Measurements from ENCODE around the gene FHOD3. TPM values are rescaled to one million over a fixed set of nuclear protein-coding genes. Genes with fewer than 3 reads are reported as not detected.

Gene FHOD3
- total and polyA plus RNA-seq, 7 experiments from 2014 or later: not detected

DNA sequence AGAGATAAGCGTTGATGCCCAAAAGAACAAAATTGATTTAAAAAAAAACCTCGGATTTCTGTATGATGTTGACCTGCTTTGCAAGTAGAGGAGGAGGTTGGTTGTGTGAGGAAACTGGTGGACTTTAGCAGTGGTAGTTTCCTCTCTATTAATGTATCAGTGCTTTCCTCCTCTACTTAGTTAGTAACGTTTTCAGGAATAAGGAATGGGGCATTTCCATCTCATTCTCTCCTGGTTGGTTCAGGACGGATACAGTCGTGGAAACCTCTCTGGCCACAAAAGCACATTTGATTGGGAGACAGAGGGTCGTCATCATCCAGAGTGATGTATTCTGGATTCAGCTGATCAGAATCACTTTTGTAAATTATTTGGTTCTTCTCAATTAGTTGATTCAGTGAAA is 1.5 kb downstream of the FHOD3 start:
- Histone ChIP-seq H3K27me3 (ENCODE audit: control insufficient read depth in 2 of 2, insufficient read depth in 2 of 2, low read length in 2 of 2) (peaks cover 3 to 11% of the 10 kb centered on the region in 2 donors), H3K36me3 (ENCODE audit: control insufficient read depth in 2 of 3, insufficient read depth in 3 of 3, low read length in 3 of 3) (no peaks in the 10 kb centered on the region), H3K4me1 (ENCODE audit: control insufficient read depth in 2 of 2, insufficient read depth in 2 of 2, low read length in 2 of 2) (no peaks in the 10 kb centered on the region), H3K9me3 (ENCODE audit: control insufficient read depth in 2 of 3, low read length in 3 of 3) (no peaks in the 10 kb centered on the region), H3K4me3 (ENCODE audit: low read length) (no peak overlapping the region), H3K27ac (ENCODE audit: low read depth, low read length) (no peak overlapping the region)
- Mint-ChIP-seq H3K4me1 (peaks cover 0 to 5% (median 0%) of the 10 kb centered on the region in 7 donors), H3K36me3 (no peaks in the 10 kb centered on the region), H3K9me3 (peaks cover 0 to 4% (median 0%) of the 10 kb centered on the region in 11 donors), H3K27me3 (peaks cover 36 to 50% (median 48%) of the 10 kb centered on the region in 5 donors), H3K27ac (no peak overlapping the region), H3K4me3 (peak overlapping the region in 6 of 10 donors; percentile 20 to 60 (median 41))
- DNase-seq (no peak), ATAC-seq (no peak)
- intact Hi-C loops (cut with micrococcal nuclease): no loop called here
- ChIA-PET POLR2A (no interaction called here), CTCF (no interaction called here)

DNA sequence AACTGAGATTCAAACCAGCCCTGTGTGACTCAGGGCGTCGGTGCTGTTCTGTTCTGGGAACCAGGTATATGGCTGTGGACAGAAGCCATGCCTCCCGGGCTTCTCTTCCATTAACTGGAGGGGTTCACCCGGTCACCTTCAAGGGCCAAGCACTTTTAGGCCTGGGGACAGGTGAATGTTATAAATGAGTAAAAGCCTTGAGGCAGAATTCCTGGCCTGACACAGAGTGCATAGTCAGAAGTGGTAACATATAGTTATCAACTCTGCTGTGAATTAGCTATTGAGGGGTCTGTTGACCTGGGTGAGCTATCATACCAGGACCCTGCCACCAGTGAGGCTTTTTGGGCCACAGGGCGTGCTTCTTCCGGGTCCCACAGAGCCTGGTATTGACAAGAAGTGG is 2.7 kb downstream of the FHOD3 start:
- intact Hi-C loops (cut with micrococcal nuclease): no loop called here

DNA sequence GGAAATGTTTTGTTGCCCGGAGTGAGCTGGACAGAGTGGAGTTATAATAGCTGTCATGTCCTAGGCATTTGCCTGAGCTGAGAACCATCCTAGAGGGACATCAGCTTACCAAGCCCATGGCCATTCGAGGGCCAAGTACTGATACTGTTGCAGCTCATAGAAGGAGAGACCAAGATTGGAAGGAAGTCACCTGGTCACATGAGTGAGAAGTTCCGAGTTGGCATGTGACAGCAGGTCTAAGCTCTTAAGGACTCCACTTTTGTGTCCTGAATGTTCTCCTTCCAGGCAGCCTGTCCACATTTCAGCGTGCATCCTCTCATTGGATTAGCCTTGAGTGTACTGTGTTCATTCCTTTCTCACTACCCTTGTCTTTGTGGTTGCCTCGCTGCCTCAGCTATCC is 4.4 kb downstream of the FHOD3 start:
- Mint-ChIP-seq H3K4me3 (no peak overlapping the region), H3K27ac (no peak overlapping the region), H3K36me3 (no peaks in the 10 kb centered on the region), H3K4me1 (peaks cover 0 to 5% (median 0%) of the 10 kb centered on the region in 7 donors), H3K9me3 (peaks cover 0 to 4% (median 0%) of the 10 kb centered on the region in 11 donors), H3K27me3 (peaks cover 58 to 73% (median 67%) of the 10 kb centered on the region in 5 donors)
- intact Hi-C loops (cut with micrococcal nuclease): no loop called here
- ATAC-seq (no peak), DNase-seq (no peak)
- ChIA-PET CTCF (no interaction called here), POLR2A (no interaction called here)
- Histone ChIP-seq H3K9me3 (ENCODE audit: control insufficient read depth in 2 of 3, low read length in 3 of 3) (no peaks in the 10 kb centered on the region), H3K36me3 (ENCODE audit: control insufficient read depth in 2 of 3, insufficient read depth in 3 of 3, low read length in 3 of 3) (no peaks in the 10 kb centered on the region), H3K4me3 (ENCODE audit: low read length) (no peak overlapping the region), H3K27ac (ENCODE audit: low read depth, low read length) (no peak overlapping the region), H3K27me3 (ENCODE audit: control insufficient read depth in 2 of 2, insufficient read depth in 2 of 2, low read length in 2 of 2) (peaks cover 3 to 8% of the 10 kb centered on the region in 2 donors), H3K4me1 (ENCODE audit: control insufficient read depth in 2 of 2, insufficient read depth in 2 of 2, low read length in 2 of 2) (no peaks in the 10 kb centered on the region)

More for the DNA sequence above, 2.7 kb downstream of the FHOD3 start:
- Histone ChIP-seq H3K36me3 (ENCODE audit: control insufficient read depth in 2 of 3, insufficient read depth in 3 of 3, low read length in 3 of 3) (no peaks in the 10 kb centered on the region), H3K4me1 (ENCODE audit: control insufficient read depth in 2 of 2, insufficient read depth in 2 of 2, low read length in 2 of 2) (no peaks in the 10 kb centered on the region), H3K27ac (ENCODE audit: low read depth, low read length) (no peak overlapping the region), H3K27me3 (ENCODE audit: control insufficient read depth in 2 of 2, insufficient read depth in 2 of 2, low read length in 2 of 2) (peaks cover 3 to 11% of the 10 kb centered on the region in 2 donors), H3K9me3 (ENCODE audit: control insufficient read depth in 2 of 3, low read length in 3 of 3) (no peaks in the 10 kb centered on the region), H3K4me3 (ENCODE audit: low read length) (no peak overlapping the region)
- Mint-ChIP-seq H3K4me1 (peaks cover 0 to 5% (median 0%) of the 10 kb centered on the region in 7 donors), H3K27me3 (peaks cover 46 to 58% (median 57%) of the 10 kb centered on the region in 5 donors), H3K9me3 (peaks cover 0 to 4% (median 0%) of the 10 kb centered on the region in 11 donors), H3K4me3 (no peak overlapping the region), H3K36me3 (no peaks in the 10 kb centered on the region), H3K27ac (no peak overlapping the region)
- no peak for DNase-seq
- POLR2A ChIA-PET: no interaction called here
- ATAC-seq: no peak
- CTCF ChIA-PET: no interaction called here

DNA sequence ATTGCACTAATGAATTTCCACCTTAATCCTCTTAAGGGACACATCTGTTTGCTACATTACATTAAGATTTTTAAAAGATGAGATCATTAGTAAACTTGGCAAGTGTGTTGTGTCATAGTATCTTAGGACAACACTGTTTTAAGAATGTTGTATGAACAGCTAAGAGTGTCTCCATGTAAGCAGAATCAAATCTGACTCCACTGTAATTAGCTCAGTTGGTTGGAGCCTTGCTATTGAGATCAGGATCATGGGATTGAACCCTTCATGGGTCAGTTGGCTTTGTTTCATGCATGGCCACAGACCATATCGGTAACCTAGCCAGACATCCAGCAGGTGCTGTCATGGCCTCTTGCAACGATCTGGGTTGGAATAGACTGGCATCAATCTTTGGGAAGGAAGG is 5.2 kb downstream of the FHOD3 start:
- Histone ChIP-seq H3K4me1 (ENCODE audit: control insufficient read depth in 2 of 2, insufficient read depth in 2 of 2, low read length in 2 of 2) (no peaks in the 10 kb centered on the region), H3K27ac (ENCODE audit: low read depth, low read length) (no peak overlapping the region), H3K4me3 (ENCODE audit: low read length) (no peak overlapping the region), H3K36me3 (ENCODE audit: control insufficient read depth in 2 of 3, insufficient read depth in 3 of 3, low read length in 3 of 3) (no peaks in the 10 kb centered on the region), H3K27me3 (ENCODE audit: control insufficient read depth in 2 of 2, insufficient read depth in 2 of 2, low read length in 2 of 2) (peaks cover 3 to 7% of the 10 kb centered on the region in 2 donors), H3K9me3 (ENCODE audit: control insufficient read depth in 2 of 3, low read length in 3 of 3) (no peaks in the 10 kb centered on the region)
- intact Hi-C loops (cut with micrococcal nuclease): no loop called here
- DNase-seq (no peak), ATAC-seq (no peak)
- Mint-ChIP-seq H3K4me1 (peaks cover 0 to 5% (median 0%) of the 10 kb centered on the region in 7 donors), H3K36me3 (no peaks in the 10 kb centered on the region), H3K9me3 (peaks cover 0 to 4% (median 0%) of the 10 kb centered on the region in 11 donors), H3K27ac (no peak overlapping the region), H3K4me3 (no peak overlapping the region), H3K27me3 (peaks cover 59 to 74% (median 70%) of the 10 kb centered on the region in 5 donors)
- ChIA-PET POLR2A (no interaction called here), CTCF (no interaction called here)

DNA sequence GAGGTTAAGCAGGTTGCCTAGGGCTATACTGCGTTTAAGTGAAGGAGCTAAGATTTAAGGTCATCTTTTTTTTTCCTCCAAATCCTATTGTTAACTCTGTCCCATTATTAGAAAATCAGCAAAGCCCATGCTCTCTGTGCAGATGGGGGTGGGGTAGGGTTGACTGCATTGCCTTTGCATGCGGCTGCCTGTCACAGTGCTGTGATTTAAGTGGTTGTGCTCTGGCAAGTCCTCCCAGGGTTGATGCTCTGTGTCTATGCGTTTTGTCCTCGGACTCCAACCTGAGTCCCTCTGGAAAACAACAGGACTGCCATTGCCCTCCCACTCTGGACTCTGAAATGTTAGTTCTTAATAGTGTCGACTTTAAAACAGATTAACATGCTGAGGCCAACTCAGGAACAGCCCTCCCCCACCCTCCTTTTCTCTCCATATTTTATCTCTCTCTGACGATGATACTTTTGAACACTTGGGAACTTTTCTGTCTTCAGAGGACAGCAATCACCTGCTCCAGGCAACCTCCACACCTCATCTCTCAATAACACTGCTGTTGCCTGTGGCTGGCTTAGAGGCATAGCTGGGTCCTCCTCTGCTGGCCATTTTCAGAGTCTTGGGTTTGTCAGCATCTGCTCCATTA is 5.8 kb downstream of the FHOD3 start:
- H3K9me3 Mint-ChIP-seq: peaks cover 0 to 4% (median 0%) of the 10 kb centered on the region in 11 donors
- H3K4me3 Mint-ChIP-seq: no peak overlapping the region
- no peak overlapping the region for H3K27ac Mint-ChIP-seq
- no peak for DNase-seq
- intact Hi-C loops (cut with micrococcal nuclease): no loop called here
- no peak overlapping the region for H3K4me3 ChIP-seq (ENCODE audit: low read length)
- H3K27me3 ChIP-seq (ENCODE audit: control insufficient read depth in 2 of 2, insufficient read depth in 2 of 2, low read length in 2 of 2): peaks cover 3 to 7% of the 10 kb centered on the region in 2 donors
- ChIA-PET POLR2A (no interaction called here), CTCF (no interaction called here)
- no peaks in the 10 kb centered on the region for H3K36me3 ChIP-seq (ENCODE audit: control insufficient read depth in 2 of 3, insufficient read depth in 3 of 3, low read length in 3 of 3)
- ATAC-seq: no peak
- no peaks in the 10 kb centered on the region for H3K36me3 Mint-ChIP-seq
- no peaks in the 10 kb centered on the region for H3K4me1 ChIP-seq (ENCODE audit: control insufficient read depth in 2 of 2, insufficient read depth in 2 of 2, low read length in 2 of 2)
- no peaks in the 10 kb centered on the region for H3K9me3 ChIP-seq (ENCODE audit: control insufficient read depth in 2 of 3, low read length in 3 of 3)
- no peak overlapping the region for H3K27ac ChIP-seq (ENCODE audit: low read depth, low read length)
- peaks cover 66 to 78% (median 74%) of the 10 kb centered on the region in 5 donors for H3K27me3 Mint-ChIP-seq
- H3K4me1 Mint-ChIP-seq: peaks cover 0 to 5% (median 0%) of the 10 kb centered on the region in 7 donors

DNA sequence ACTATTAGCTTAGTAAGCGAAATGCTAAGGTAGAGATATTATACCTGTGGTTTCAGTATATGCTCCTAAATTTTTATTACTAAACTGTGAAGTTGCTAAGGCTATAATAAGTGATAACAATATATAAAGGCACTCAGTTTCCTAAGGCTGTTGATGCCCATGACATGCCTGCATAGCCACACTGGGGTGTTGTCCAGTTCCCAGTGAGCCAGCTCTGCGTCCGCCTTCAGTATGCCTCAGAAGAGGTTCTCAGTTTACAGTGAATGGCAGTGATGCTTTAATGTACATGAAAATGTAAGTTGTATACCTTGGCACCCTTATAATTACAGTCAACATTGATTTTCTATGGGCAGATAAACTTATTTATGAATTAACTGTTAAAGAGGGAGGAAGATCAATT is 7.2 kb downstream of the FHOD3 start:
- ATAC-seq: no peak
- Mint-ChIP-seq H3K27ac (no peak overlapping the region), H3K27me3 (peaks cover 63 to 74% (median 66%) of the 10 kb centered on the region in 5 donors), H3K36me3 (no peaks in the 10 kb centered on the region), H3K4me1 (no peaks in the 10 kb centered on the region), H3K4me3 (no peak overlapping the region), H3K9me3 (no peaks in the 10 kb centered on the region)
- ChIA-PET CTCF (no interaction called here), POLR2A (no interaction called here)
- Histone ChIP-seq H3K4me3 (ENCODE audit: low read length) (no peak overlapping the region), H3K36me3 (ENCODE audit: control insufficient read depth in 2 of 3, insufficient read depth in 3 of 3, low read length in 3 of 3) (no peaks in the 10 kb centered on the region), H3K27ac (ENCODE audit: low read depth, low read length) (no peak overlapping the region), H3K27me3 (ENCODE audit: control insufficient read depth in 2 of 2, insufficient read depth in 2 of 2, low read length in 2 of 2) (peaks cover 0 to 3% of the 10 kb centered on the region in 2 donors), H3K9me3 (ENCODE audit: control insufficient read depth in 2 of 3, low read length in 3 of 3) (no peaks in the 10 kb centered on the region), H3K4me1 (ENCODE audit: control insufficient read depth in 2 of 2, insufficient read depth in 2 of 2, low read length in 2 of 2) (no peaks in the 10 kb centered on the region)
- no peak for DNase-seq
- intact Hi-C loops (cut with micrococcal nuclease): no loop called here

DNA sequence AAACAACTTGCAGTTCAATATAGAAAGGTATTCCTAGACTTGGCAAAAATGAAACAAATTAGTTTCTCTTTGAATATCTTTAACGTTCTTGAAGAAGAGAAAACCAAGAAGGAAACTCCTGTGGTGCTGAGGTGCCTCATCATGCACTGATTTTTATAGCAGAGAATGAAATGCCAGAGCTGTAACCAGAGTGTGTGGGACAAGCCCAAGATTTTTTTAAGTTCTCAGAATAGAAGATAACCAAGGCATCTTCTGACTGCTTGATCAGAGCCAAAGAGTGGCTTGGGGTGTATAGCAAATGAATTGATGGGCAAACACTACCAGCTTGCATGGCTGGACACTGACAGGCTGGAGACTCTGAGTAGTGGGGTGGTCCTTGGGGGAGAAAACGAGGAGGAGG is 7.9 kb downstream of the FHOD3 start:
- H3K9me3 Mint-ChIP-seq: no peaks in the 10 kb centered on the region
- ATAC-seq (no peak), DNase-seq (no peak)
- ChIA-PET POLR2A (no interaction called here), CTCF (no interaction called here)
- no peak overlapping the region for H3K4me3 ChIP-seq (ENCODE audit: low read length)
- H3K27ac ChIP-seq (ENCODE audit: low read depth, low read length): no peak overlapping the region
- H3K27me3 ChIP-seq (ENCODE audit: control insufficient read depth in 2 of 2, insufficient read depth in 2 of 2, low read length in 2 of 2): peaks cover 0 to 3% of the 10 kb centered on the region in 2 donors
- no peaks in the 10 kb centered on the region for H3K4me1 Mint-ChIP-seq
- H3K4me1 ChIP-seq (ENCODE audit: control insufficient read depth in 2 of 2, insufficient read depth in 2 of 2, low read length in 2 of 2): no peaks in the 10 kb centered on the region
- H3K36me3 Mint-ChIP-seq: no peaks in the 10 kb centered on the region
- no peaks in the 10 kb centered on the region for H3K9me3 ChIP-seq (ENCODE audit: control insufficient read depth in 2 of 3, low read length in 3 of 3)
- H3K27ac Mint-ChIP-seq: no peak overlapping the region
- H3K4me3 Mint-ChIP-seq: no peak overlapping the region
- peaks cover 57 to 68% (median 65%) of the 10 kb centered on the region in 5 donors for H3K27me3 Mint-ChIP-seq
- H3K36me3 ChIP-seq (ENCODE audit: control insufficient read depth in 2 of 3, insufficient read depth in 3 of 3, low read length in 3 of 3): no peaks in the 10 kb centered on the region
- intact Hi-C loops (cut with micrococcal nuclease): no loop called here

Data from naive thymus-derived CD4-positive, alpha-beta T cell (primary cell).